K562 (cell line): ENCODE measurements around the gene ZFP42. TPM values are rescaled to one million over a fixed set of nuclear protein-coding genes. Genes with fewer than 3 reads are reported as not detected.
"Not testable (repeated sequence)": the region's sequence is repeated elsewhere in the genome, so short reads cannot be mapped to it uniquely, and the experiment has no call there.

Experiments
- ATAC-seq: fragments of 200-7000 bp; cut with Tn5 transposase; 3 replicates; pipeline ENCODE4 v1.9.1; 2020; ENCODE audit warnings: moderate library complexity
- BruUV-seq: library from RNA; stranded (reverse); fragments of 400-500 nt; replicated peaks from 2 replicates; lab custom pipeline; 2021; lab: Mats Ljungman, UMichigan
- CTCF ChIA-PET: fragments of 300-600 bp; formaldehyde crosslinking; extraction: SDS; loops from one replicate; lab custom pipeline; 2021; ENCODE audit warnings: low intra/inter-chr PET ratio; lab: Yijun Ruan, JAX
- POLR2A ChIA-PET: fragments of 300-600, 350-650 bp; sonication (Branson Sonifier 250); formaldehyde crosslinking; extraction: SDS; loops from one replicate; lab custom pipeline; 2021; ENCODE audit warnings: antibody characterized with exemption, inconsistent platforms; lab: Yijun Ruan, JAX
- DNase-seq, 4 experiments: peaks; one replicate each; pipeline versions ENCODE4 v3.0.0 to v3.0.0-alpha.2; 2011 to 2018; ENCODE audit warnings: low spot score in 3 of 4, mixed read lengths in 3 of 4; ENCODE audit errors: extremely low read depth in 1 of 4
- FAIRE-seq: peaks from 2 replicates; lab custom pipeline; 2011; peaks lifted over from hg19 to GRCh38; lab: Jason Lieb, UNC
- H2AFZ ChIP-seq: 2 replicates; pipeline ENCODE4 v1.6.0; 2011; ENCODE audit warnings: low read depth, low read length, control low read depth, inconsistent platforms
- H3K27ac ChIP-seq: fragments of 200-600 bp; 3 replicates; pipeline ENCODE4 v1.8.0; 2011; ENCODE audit warnings: low read depth, mild to moderate bottlenecking, control low read depth, inconsistent platforms, low read length, moderate library complexity, mixed read lengths; ENCODE audit errors: extremely low read depth
- H3K27me3 ChIP-seq, 2 experiments: fragments of 300-600 bp in 1 of 2; 2 replicates in 1 of 2; 3 replicates in 1 of 2; pipeline versions ENCODE4 v1.6.0 to v1.8.0; 2011; ENCODE audit warnings: inconsistent platforms in 2 of 2, low read length in 2 of 2, mild to moderate bottlenecking in 1 of 2, mixed read lengths in 1 of 2, moderate library complexity in 1 of 2; ENCODE audit not compliant: control insufficient read depth in 2 of 2, insufficient read depth in 2 of 2
- H3K36me3 ChIP-seq: fragments of 300-600 bp; 3 replicates; pipeline ENCODE4 v1.8.0; 2011; ENCODE audit warnings: mild to moderate bottlenecking, low read length, inconsistent platforms; ENCODE audit not compliant: control insufficient read depth, insufficient read depth
- H3K4me1 ChIP-seq, 2 experiments: fragments of 200-600 bp in 1 of 2; replicated peaks in 1 of 2; 2 replicates in 1 of 2; 3 replicates in 1 of 2; pipeline versions ENCODE4 v1.5.1 to v1.8.0; 2011; ENCODE audit warnings: inconsistent platforms in 2 of 2, low read length in 2 of 2, mild to moderate bottlenecking in 1 of 2, mixed read lengths in 1 of 2, moderate library complexity in 1 of 2; ENCODE audit not compliant: control insufficient read depth in 2 of 2, insufficient read depth in 2 of 2
- H3K4me2 ChIP-seq: 2 replicates; pipeline ENCODE4 v1.6.1; 2011; ENCODE audit warnings: low read length, control low read depth, inconsistent platforms, mixed read lengths; ENCODE audit not compliant: insufficient read depth
- H3K4me3 ChIP-seq: fragments of 200-600 bp; sonication (generic), shearing (Covaris generic); 2 replicates; pipeline ENCODE4 v1.5.1; 2016; ENCODE audit warnings: control low read depth, inconsistent platforms
- H3K79me2 ChIP-seq: fragments of 200-600 bp; 3 replicates; pipeline ENCODE4 v1.8.0; 2011; ENCODE audit warnings: low read length, inconsistent platforms; ENCODE audit not compliant: control insufficient read depth, insufficient read depth
- H3K9ac ChIP-seq, 2 experiments: 2 replicates each; pipeline versions ENCODE4 v1.6.0 to v1.6.1; 2011; ENCODE audit warnings: low read depth in 2 of 2, low read length in 2 of 2, control low read depth in 1 of 2, inconsistent platforms in 1 of 2, mild to moderate bottlenecking in 1 of 2, mixed read lengths in 1 of 2; ENCODE audit not compliant: insufficient read depth in 1 of 2
- H3K9me1 ChIP-seq: one replicate; pipeline ENCODE4 v1.6.0; 2011; ENCODE audit warnings: inconsistent platforms, mild to moderate bottlenecking, low read length, moderate library complexity; ENCODE audit not compliant: control insufficient read depth, insufficient read depth
- H3K9me3 ChIP-seq: replicated peaks from 2 replicates; pipeline ENCODE4 v1.5.1; 2011; ENCODE audit warnings: low read depth, low read length, inconsistent platforms; ENCODE audit not compliant: control insufficient read depth, insufficient read depth
- H4K20me1 ChIP-seq: replicated peaks from 2 replicates; pipeline ENCODE4 v1.6.1; 2011; ENCODE audit warnings: low read length, inconsistent platforms, mixed read lengths; ENCODE audit not compliant: control insufficient read depth, insufficient read depth
- CBFB ChIP-seq: sonication (generic); formaldehyde crosslinking; IDR thresholded peaks from 2 replicates; pipeline ENCODE4 v1.4.0; 2020; ENCODE audit warnings: mild to moderate bottlenecking, missing genetic modification reagents
- NFYB ChIP-seq: IDR thresholded peaks from 2 replicates; pipeline ENCODE4 v1.6.1; 2011; ENCODE audit warnings: mild to moderate bottlenecking, moderate library complexity; ENCODE audit not compliant: insufficient read length; ENCODE audit errors: extremely low read depth
- ZNF354B ChIP-seq: fragments of 250-450 bp; sonication (Bioruptor Pico); IDR thresholded peaks from 2 replicates; pipeline ENCODE4 v1.4.0; 2020
- WGBS: fragments of 100-300 bp; shearing (Covaris generic); methylation state at CpG from one replicate; pipeline ENCODE4 v1.1.6; 2016; ENCODE audit warnings: low coverage, mixed read lengths; ENCODE audit not compliant: insufficient coverage; ENCODE audit errors: missing lambda C conversion rate; 5-methylcytosine and 5-hydroxymethylcytosine counted together
- in situ Hi-C: fragments of 300-500 bp; cut with MboI; formaldehyde crosslinking; loops from 4 replicates; pipeline ENCODE4 v1.15.0; 2018; ENCODE audit warnings: inconsistent platforms, mixed read lengths
- intact Hi-C: fragments of 100-400 bp; cut with micrococcal nuclease; formaldehyde crosslinking; loops from 2 replicates; pipeline ENCODE4 v1.14.2; 2022
- polyA plus RNA-seq, 8 experiments: library from polyadenylated mRNA; depleted of rRNA in 4 of 8; stranded (reverse) in 5 of 8; unstranded in 3 of 8; fragments of >200 nt; fragmentation: Nextera tagmentation in 2 of 8; fragmentation: Illumina TruSeq in 1 of 8; extraction: Ambion mirVana in 2 of 8; extraction: Trizol in 1 of 8; gene quantifications; 2 replicates each; pipeline versions ENCODE4 v1.2.1 to v1.2.3, GENCODE V29; 2011 to 2014; ENCODE audit warnings: inconsistent platforms in 1 of 8, missing spikeins in 1 of 8
- total RNA-seq, 7 experiments: library from RNA; depleted of rRNA in 6 of 7; stranded (reverse); fragments of >200 nt in 6 of 7; fragmentation: Illumina TruSeq in 2 of 7; extraction: Trizol in 2 of 7; gene quantifications; 2 replicates each; pipeline versions ENCODE4 v1.2.1 to v1.2.3, GENCODE V29; 2011 to 2021; ENCODE audit warnings: low replicate concordance in 1 of 7

The ZFP42 gene
- total and polyA plus RNA-seq, 9 of the 15 experiments (the other 6 are each of a cell fraction or from before 2014, with no cell fraction given), result 0.09 to 0.64 (median 0.20) TPM

GRCh38 chr4:187997991-187998390 is 2.4 kb downstream of the ZFP42 start:
- POLR2A ChIA-PET, H3K27ac ChIP-seq, H3K9ac ChIP-seq, DNase-seq, intact Hi-C loops, H4K20me1 ChIP-seq, H3K4me3 ChIP-seq, H3K9me3 ChIP-seq, H3K79me2 ChIP-seq, CTCF ChIA-PET, H3K27me3 ChIP-seq, H3K4me2 ChIP-seq, H2AFZ ChIP-seq, in situ Hi-C loops, FAIRE-seq, ATAC-seq, BruUV-seq, H3K4me1 ChIP-seq, H3K9me1 ChIP-seq, H3K36me3 ChIP-seq: not testable (repeated sequence)
- WGBS, result 5% methylated on average over 15 of the region's 15 CpGs

- H3K36me3 ChIP-seq, result no peaks in the 10 kb centered on the region
- no peak overlapping the region for H2AFZ ChIP-seq
- H3K4me3 ChIP-seq, result no peak overlapping the region
- FAIRE-seq (no peak), ATAC-seq (no peak), DNase-seq (no peak)
- H3K4me2 ChIP-seq, result no peak overlapping the region
- intact Hi-C loops (no loop called here), in situ Hi-C loops (no loop called here)
- ChIA-PET CTCF (no interaction called here), POLR2A (no interaction called here)
- no peaks in the 10 kb centered on the region for H3K9me3 ChIP-seq
- no peaks in the 10 kb centered on the region for H3K9me1 ChIP-seq
- TF ChIP-seq NFYB (no peak), CBFB (no peak), ZNF354B (no peak)
- WGBS, result 0% methylated on average over 2 of the region's 2 CpGs
- no peak overlapping the region for H3K9ac ChIP-seq
- no peaks in the 10 kb centered on the region for H4K20me1 ChIP-seq
- no peaks in the 10 kb centered on the region for H3K79me2 ChIP-seq
- no peaks in the 10 kb centered on the region; a peak in 1 of 5 replicates for H3K27me3 ChIP-seq
- BruUV-seq, result no TSS peak
- no peak overlapping the region for H3K27ac ChIP-seq
- H3K4me1 ChIP-seq, result peaks cover 0 to 5% of the 10 kb centered on the region in 2 experiments; a peak in 1 of 5 replicates
Measured at GRCh38 chr4:187999406-187999932, 3.9 kb downstream of the ZFP42 start.
